ENCODE data around the gene NFYA.
A peak's percentile ranks its signal among the peaks of the same experiment; 100 is the strongest.

The NFYA gene

GRCh38 chr6:41073968-41074691 is 1.4 kb downstream of the NFYA start (continued):
- TF ChIP-seq ZNF362 (tag by site-specific recombination; IDR thresholded peaks at IDR 0.05): peak; percentile 81
- 0 out of 2 replicates have a peak, but pooled peaks have one; percentile 24 for TF ChIP-seq INSM2 (tag by site-specific recombination; IDR thresholded peaks at IDR 0.05)
- no peak for TF ChIP-seq ZNF654 (tag by site-specific recombination; IDR thresholded peaks at IDR 0.05; ENCODE audit: low read depth)
- TF ChIP-seq ZBTB6 (tag by site-specific recombination; IDR thresholded peaks at IDR 0.05): no peak
- no peak for TF ChIP-seq ZNF585B (tag by site-specific recombination; IDR thresholded peaks at IDR 0.05)
- TF ChIP-seq SALL2 (tag by site-specific recombination; IDR thresholded peaks at IDR 0.05; ENCODE audit: borderline replicate concordance): no peak
- TF ChIP-seq HOXA7 (CRISPR knock-in tag; IDR thresholded peaks at IDR 0.05; ENCODE audit: borderline replicate concordance): no peak
- TF ChIP-seq ZNF335 (tag by site-specific recombination; conservative IDR thresholded peaks at IDR 0.05): peak; percentile 81
- TF ChIP-seq GFI1B (tag by site-specific recombination; IDR thresholded peaks at IDR 0.05): no peak
- peak; percentile 37; the same call in 1 of the 2 replicates for TF ChIP-seq ZNF2 (tag by site-specific recombination; IDR thresholded peaks at IDR 0.05)
- no peak for TF ChIP-seq PRDM4 (tag by site-specific recombination; IDR thresholded peaks at IDR 0.05)
- TF ChIP-seq BCL11A (tag by site-specific recombination; IDR thresholded peaks at IDR 0.05; ENCODE audit: low read depth): no peak
- TF ChIP-seq ZEB2 (tag by site-specific recombination; IDR thresholded peaks at IDR 0.05): peak; percentile 39; the same call in 1 of the 2 replicates
- TF ChIP-seq ZNF629 (tag by site-specific recombination; IDR thresholded peaks at IDR 0.05): no peak
- TF ChIP-seq WT1 (tag by site-specific recombination; IDR thresholded peaks at IDR 0.05): no peak; the same call in 1 of the 2 replicates
- TF ChIP-seq FEZF1 (tag by site-specific recombination; IDR thresholded peaks at IDR 0.05): peak; percentile 85
- no peak for TF ChIP-seq ZNF423 (tag by site-specific recombination; IDR thresholded peaks at IDR 0.05)
- no peak for TF ChIP-seq ZFHX2 (tag by site-specific recombination; conservative IDR thresholded peaks at IDR 0.05)
- TF ChIP-seq ZBTB17 (tag by site-specific recombination; IDR thresholded peaks at IDR 0.05): peak; percentile 72
- no peak for TF ChIP-seq ZNF146 (tag by site-specific recombination; IDR thresholded peaks at IDR 0.05)
- TF ChIP-seq ZNF133 (tag by site-specific recombination; IDR thresholded peaks at IDR 0.05): no peak
- no peak for TF ChIP-seq ZSCAN5A (tag by site-specific recombination; IDR thresholded peaks at IDR 0.05)
- TF ChIP-seq ZNF596 (tag by site-specific recombination; IDR thresholded peaks at IDR 0.05): no peak
- TF ChIP-seq PRDM10 (tag by site-specific recombination; IDR thresholded peaks at IDR 0.05): peak; percentile 90

Data from HEK293 (cell line).